TTC549 (cell line): ENCODE measurements around the gene PROP1.
"Not testable (repeated sequence)": the region's sequence is repeated elsewhere in the genome, so short reads cannot be mapped to it uniquely, and the experiment has no call there.

Source experiments
- FAIRE-seq: peaks from 2 replicates; lab custom pipeline; 2012; peaks lifted over from hg19 to GRCh38; lab: Jason Lieb, UNC

Gene PROP1

DNA sequence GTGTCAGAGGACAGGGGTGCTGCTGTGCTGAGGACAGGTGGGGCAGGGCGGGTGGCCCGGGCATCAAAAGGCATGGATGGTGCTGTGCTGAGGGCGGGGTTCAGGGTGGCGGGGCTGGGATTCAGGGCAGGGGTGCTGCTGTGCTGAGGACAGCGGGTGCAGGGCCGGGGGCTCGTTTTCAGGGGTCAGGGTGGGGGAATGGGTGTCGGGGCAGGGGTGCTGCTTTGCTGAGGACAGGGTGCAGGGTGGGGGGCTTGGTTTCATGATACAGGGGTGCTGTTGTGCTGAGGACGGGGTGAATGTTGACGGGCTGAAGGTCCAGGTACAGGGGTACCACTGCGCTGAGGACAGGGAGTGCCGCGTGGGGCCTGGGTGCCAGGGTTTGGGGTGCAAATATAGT, 50.9 kb downstream of the PROP1 start:
- not testable (repeated sequence) for FAIRE-seq

DNA sequence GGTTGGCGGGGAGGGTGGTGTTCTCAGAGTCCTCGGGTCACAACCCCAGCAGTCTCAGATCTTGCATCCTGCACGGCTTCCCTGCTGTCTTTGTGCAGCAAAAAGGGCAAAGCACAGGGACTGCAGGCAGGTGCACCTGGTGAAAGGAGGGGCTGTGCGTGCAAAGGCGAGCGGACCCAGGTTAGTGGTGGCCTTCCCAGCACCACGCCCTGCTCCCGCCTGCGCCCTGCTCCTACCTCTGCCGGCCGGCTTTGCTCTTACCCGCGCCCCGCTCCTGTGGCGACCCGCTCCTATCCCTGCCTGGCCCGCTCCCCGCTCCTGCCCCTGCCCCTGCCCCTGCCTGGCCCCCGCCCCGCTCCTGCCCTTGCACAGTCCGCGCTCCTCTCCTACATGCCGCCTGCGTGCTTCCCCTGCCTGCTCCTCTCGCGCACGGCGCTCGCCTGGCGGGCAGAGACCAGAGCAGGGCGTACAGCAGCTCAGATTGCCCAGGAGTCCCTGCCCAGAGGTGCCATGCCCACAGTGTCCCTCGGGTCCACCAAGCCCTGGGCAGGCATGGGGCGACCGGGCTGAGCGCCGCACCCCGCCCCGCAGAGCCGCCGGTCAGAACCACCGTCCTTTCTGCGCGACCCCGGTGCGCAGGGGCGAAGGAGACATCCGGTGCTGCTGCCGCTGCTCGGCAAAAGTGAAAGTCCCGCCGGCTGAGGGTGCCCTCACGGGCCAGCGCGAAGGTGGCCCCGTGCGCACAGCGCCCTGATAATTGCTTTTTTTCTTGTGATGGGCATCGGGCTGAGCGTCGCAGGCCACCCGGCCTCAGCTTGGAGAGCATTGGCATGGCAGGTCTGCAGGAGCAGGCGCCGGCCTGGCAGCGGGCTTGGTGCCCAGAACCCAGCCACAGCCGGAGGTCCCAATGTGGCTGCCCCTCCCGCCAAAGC, 52.0 kb downstream of the PROP1 start:
- FAIRE-seq = not testable (repeated sequence)

DNA sequence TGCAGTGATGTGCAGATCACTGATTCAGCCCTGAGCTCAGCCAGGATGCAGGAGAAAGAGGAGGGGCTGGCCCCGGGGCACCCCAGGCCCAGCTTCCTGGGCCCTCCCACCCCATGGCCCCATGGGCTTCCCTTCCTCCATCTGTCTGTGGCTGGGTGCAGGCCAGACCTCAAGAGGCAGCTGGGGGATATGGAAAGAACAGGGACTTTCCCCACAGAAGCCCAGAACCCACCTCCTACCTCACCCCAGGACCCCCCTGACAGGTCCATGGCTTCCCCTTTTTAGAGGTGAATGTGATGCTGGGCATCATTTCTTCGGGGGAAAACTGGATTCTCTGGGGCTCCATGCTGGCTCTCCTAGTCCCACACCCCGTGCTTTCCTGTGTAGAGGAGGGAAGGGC, 53.1 kb downstream of the PROP1 start:
- FAIRE-seq = not testable (repeated sequence)
